ENCODE data around the gene ST7. TPM values are rescaled to one million over a fixed set of nuclear protein-coding genes. Genes with fewer than 3 reads are reported as not detected.

Gene ST7
- total and polyA plus RNA-seq, 2 donors (not counting 3 experiments of a cell fraction or from before 2014, with no cell fraction given) = 18.6 to 24.9 TPM

- intact Hi-C loops (cut with micrococcal nuclease) = no loop called here
These were observed 32.9 kb upstream of the ST7 start for GRCh38 chr7:116920359-116920758.

DNA sequence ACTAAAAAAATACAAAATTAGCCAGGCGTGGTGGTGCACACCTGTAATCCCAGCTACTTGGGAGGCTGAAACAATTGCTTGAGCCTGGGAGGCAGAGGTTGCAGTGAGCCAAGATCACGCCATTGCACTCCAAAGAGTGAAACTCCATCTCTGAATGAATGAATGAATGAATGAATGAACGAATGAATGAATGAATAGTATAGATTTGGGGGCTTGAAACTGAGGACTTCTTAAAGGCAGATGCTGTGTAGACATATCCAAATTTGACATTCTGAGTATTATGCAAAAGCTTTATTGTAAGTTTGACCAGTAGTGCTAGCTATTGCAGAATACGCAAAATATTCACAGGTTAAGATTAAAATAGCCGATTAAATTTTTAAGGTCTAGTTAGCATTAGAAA, 30.8 kb upstream of the ST7 start:
- FAIRE-seq = no peak
- intact Hi-C loops (cut with micrococcal nuclease) = loop anchor here (2.0 kb wide), 1 partner anchor 60 kb away; the partner anchor contains the start of gene CAPZA2
- POLR2A ChIA-PET = no interaction called here
- TF ChIP-seq CTCF (IDR thresholded peaks at IDR 0.05; ENCODE audit: extremely low read depth in 1 of 2, insufficient read depth in 1 of 2, low read depth in 1 of 2, low read length in 2 of 2) (no peak), MAX (IDR thresholded peaks at IDR 0.05; ENCODE audit: insufficient read depth, insufficient read length) (no peak), FOS (IDR thresholded peaks at IDR 0.05; ENCODE audit: borderline replicate concordance, insufficient read depth, low read length) (no peak), EZH2 (IDR thresholded peaks at IDR 0.05; ENCODE audit: borderline replicate concordance, low read depth, low read length, severe bottlenecking) (no peak)
- no peaks in the 10 kb centered on the region for H4K20me1 ChIP-seq (replicated peaks; ENCODE audit: control insufficient read depth, extremely low read depth, insufficient read depth, low read length)
- H3K9me3 ChIP-seq (replicated peaks; ENCODE audit: control insufficient read depth, insufficient read depth, low read length) = no peaks in the 10 kb centered on the region
- no peaks in the 10 kb centered on the region for H3K9me1 ChIP-seq (replicated peaks; ENCODE audit: control insufficient read depth, extremely low read depth, insufficient read depth, low read length)
- peaks cover 0 to 9% of the 10 kb centered on the region in 2 experiments for H3K36me3 ChIP-seq (ENCODE audit: control insufficient read depth in 2 of 2, extremely low read depth in 1 of 2, insufficient read depth in 2 of 2, low read length in 2 of 2)
- CTCF ChIA-PET = interaction anchor here (0.8 to 1.5 kb wide), 2 partner anchors 10 to 205 kb away, joined by 5 read pairs; no protein-coding TSS in a partner anchor
- H3K4me1 ChIP-seq (ENCODE audit: control insufficient read depth, extremely low read depth, insufficient read depth, low read length) = no peaks in the 10 kb centered on the region
- dilution Hi-C loops (cut with MboI; ENCODE audit: extremely low pct_ligation_motif_present, low sequenced_read_pairs) = no loop called here
- H3K27me3 ChIP-seq (ENCODE audit: control insufficient read depth in 2 of 2, insufficient read depth in 2 of 2, low read length in 2 of 2) = no peaks in the 10 kb centered on the region
- no peak overlapping the region for H3K4me3 ChIP-seq (replicated peaks in 1 of 3; ENCODE audit: insufficient read depth in 1 of 3, low read depth in 1 of 3, low read length in 3 of 3)
- H3K4me2 ChIP-seq (ENCODE audit: insufficient read depth, low read length) = no peak overlapping the region
- BruUV-seq (replicated peaks) = no TSS peak
- H3K9ac ChIP-seq (replicated peaks; ENCODE audit: extremely low read depth, insufficient read depth, low read length) = no peak overlapping the region
- no peak overlapping the region for H3K27ac ChIP-seq (ENCODE audit: insufficient read depth, low read depth, low read length)
- H2AFZ ChIP-seq (ENCODE audit: low read depth, low read length) = no peak overlapping the region
- H3K79me2 ChIP-seq (ENCODE audit: control insufficient read depth, insufficient read depth, low read length) = no peaks in the 10 kb centered on the region
- DNase-seq (ENCODE audit: low read depth, low spot score) = no peak

More at GRCh38 chr7:116920359-116920758, 32.9 kb upstream of the ST7 start:
- Histone ChIP-seq H3K36me3 (ENCODE audit: control insufficient read depth in 2 of 2, extremely low read depth in 1 of 2, insufficient read depth in 2 of 2, low read length in 2 of 2) (peaks cover 3 to 18% of the 10 kb centered on the region in 2 experiments), H3K27me3 (ENCODE audit: control insufficient read depth in 2 of 2, insufficient read depth in 2 of 2, low read length in 2 of 2) (no peaks in the 10 kb centered on the region), H3K79me2 (ENCODE audit: control insufficient read depth, insufficient read depth, low read length) (no peaks in the 10 kb centered on the region), H4K20me1 (replicated peaks; ENCODE audit: control insufficient read depth, extremely low read depth, insufficient read depth, low read length) (no peaks in the 10 kb centered on the region), H3K27ac (ENCODE audit: insufficient read depth, low read depth, low read length) (no peak overlapping the region), H2AFZ (ENCODE audit: low read depth, low read length) (no peak overlapping the region), H3K4me2 (ENCODE audit: insufficient read depth, low read length) (no peak overlapping the region), H3K4me3 (replicated peaks in 1 of 3; ENCODE audit: insufficient read depth in 1 of 3, low read depth in 1 of 3, low read length in 3 of 3) (no peak overlapping the region), H3K4me1 (ENCODE audit: control insufficient read depth, extremely low read depth, insufficient read depth, low read length) (no peaks in the 10 kb centered on the region), H3K9ac (replicated peaks; ENCODE audit: extremely low read depth, insufficient read depth, low read length) (no peak overlapping the region), H3K9me3 (replicated peaks; ENCODE audit: control insufficient read depth, insufficient read depth, low read length) (no peaks in the 10 kb centered on the region), H3K9me1 (replicated peaks; ENCODE audit: control insufficient read depth, extremely low read depth, insufficient read depth, low read length) (no peaks in the 10 kb centered on the region)
- peak; percentile 20 for DNase-seq (ENCODE audit: low read depth, low spot score)
- BruUV-seq (replicated peaks) = no TSS peak
- POLR2A ChIA-PET = no interaction called here
- TF ChIP-seq MYC (IDR thresholded peaks at IDR 0.05; ENCODE audit: low read depth, low read length) = no peak
- no peak for TF ChIP-seq POLR2AphosphoS5 (IDR thresholded peaks at IDR 0.05; ENCODE audit: insufficient read depth, low read depth, low read length)
- TF ChIP-seq CTCF (IDR thresholded peaks at IDR 0.05; ENCODE audit: extremely low read depth in 1 of 2, insufficient read depth in 1 of 2, low read depth in 1 of 2, low read length in 2 of 2) = no peak
- CTCF ChIA-PET = interaction anchor here (1.4 kb wide), 1 partner anchor 10 kb away, joined by 5 read pairs; no protein-coding TSS in a partner anchor
- dilution Hi-C loops (cut with MboI; ENCODE audit: extremely low pct_ligation_motif_present, low sequenced_read_pairs) = no loop called here
- no peak for FAIRE-seq

Measured in endothelial cell of umbilical vein (primary cell).